Measurements from ENCODE around the gene MANBA.

The MANBA gene

DNA sequence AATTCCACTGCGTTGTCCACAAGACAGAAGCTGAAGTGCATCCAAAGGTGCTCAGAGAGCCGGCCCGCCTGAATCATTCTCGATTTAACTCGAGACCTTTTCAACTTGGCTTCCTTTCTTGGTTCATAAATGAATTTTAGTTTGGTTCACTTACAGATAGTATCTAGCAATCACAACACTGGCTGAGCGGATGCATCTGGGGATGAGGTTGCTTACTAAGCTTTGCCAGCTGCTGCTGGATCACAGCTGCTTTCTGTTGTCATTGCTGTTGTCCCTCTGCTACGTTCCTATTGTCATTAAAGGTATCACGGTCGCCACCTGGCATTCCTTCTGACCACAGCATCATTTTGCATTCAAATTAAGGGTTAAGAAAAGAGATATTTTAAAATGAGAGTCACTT, 144.1 kb downstream of the MANBA start:
- DNase-seq, result peak; percentile 32

DNA sequence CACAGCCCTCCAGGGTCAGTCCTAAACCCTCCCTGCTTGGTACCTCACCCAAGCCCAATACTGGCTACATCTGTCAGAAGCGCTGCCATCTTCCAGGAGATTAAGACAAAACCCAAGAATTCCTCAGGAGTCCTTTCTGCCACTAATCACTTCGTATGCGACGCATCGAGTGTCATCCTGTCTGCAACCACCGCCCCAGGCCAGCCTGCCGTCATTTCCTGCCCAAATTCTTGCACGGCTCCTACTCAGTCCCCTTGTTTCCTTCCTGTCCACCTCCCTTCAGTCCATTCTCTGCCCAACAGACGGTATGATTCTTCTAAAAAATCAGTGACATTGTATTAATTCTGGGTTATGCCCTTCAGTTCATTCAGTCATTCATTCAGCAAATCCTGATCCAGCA, 146.0 kb downstream of the MANBA start:
- DNase-seq, result no peak

DNA sequence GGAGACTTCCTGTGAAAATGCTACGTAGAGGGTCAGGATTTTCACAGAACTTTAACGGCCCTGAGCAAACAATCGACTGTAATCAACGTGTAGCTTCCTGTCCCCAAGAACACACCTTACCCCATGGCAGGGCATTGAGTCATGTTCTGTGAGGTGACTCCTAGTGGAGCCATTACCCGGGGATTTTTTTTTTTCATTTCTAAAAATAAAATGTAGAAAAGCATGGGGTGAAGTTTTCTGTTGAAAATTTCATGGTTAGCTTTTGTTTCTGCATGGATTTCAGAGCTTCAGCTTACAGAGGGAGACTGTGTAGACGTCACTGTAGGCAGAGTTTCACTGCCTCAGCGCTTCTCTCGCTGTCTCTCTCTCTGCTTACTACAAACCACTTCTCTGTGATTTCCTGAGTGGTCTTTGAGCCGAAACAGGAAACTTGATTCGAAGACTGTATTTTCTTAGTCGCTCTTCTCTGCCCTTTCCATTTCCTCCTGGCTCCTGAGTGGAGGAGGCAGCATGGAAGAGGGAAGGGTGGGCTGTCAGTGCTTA, 147.9 kb downstream of the MANBA start:
- DNase-seq, result no peak

DNA sequence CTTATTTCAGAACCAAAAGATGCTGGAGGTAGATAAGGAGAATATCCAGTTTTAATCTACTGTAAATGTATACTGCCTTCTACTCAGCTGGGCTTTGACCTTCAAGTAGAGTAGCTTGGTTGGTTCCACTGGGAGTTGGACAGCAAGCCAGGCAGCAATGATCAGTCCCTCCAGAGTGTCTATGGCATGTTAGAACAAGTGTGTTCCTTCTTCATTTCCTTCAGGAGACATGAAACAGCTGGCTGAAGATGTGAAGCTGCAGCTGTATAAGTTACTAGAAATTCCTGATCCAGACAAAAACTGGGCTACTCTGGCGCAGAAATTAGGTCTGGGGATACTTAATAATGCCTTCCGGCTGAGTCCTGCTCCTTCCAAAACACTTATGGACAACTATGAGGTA, 148.6 kb downstream of the MANBA start:
- DNase-seq, result peak; percentile 7

DNA sequence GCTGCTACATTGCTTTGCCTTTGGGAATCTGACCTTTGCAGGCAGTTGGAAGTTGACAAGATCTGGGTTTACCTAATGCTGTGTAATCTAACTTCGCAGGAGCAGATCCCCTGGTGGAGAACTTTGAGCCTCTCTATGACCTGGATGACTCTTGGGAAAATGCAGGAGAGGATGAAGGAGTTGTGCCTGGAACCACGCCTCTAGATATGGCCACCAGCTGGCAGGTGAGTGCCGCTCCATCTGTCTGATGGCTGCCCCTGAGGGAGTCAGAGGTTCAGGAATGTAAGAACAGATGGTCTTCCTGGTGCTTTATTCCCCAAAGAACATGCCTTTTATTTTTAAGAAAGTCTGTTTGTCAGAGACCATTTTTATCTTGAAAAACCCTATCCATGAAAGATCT, 150.3 kb downstream of the MANBA start:
- peak; percentile 87 for DNase-seq

DNA sequence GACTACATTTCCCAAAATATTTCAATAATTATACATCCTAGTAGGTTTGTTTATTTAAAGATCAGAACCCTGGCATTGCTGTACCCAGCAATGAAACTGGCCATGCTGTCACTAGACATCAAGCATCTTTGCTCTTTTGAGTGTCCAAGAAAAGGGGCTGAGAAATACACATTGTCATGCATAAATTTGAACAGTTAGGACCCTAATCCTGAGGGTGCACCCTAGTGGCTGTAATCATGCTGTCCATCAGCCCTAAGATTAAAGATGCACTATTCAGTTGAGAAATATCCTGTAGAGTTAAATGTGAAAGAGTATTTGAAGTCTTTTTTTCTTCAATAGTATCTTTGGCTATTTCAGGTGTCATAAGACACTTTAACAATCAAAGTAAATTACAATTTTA, 150.8 kb downstream of the MANBA start:
- DNase-seq, result no peak

DNA sequence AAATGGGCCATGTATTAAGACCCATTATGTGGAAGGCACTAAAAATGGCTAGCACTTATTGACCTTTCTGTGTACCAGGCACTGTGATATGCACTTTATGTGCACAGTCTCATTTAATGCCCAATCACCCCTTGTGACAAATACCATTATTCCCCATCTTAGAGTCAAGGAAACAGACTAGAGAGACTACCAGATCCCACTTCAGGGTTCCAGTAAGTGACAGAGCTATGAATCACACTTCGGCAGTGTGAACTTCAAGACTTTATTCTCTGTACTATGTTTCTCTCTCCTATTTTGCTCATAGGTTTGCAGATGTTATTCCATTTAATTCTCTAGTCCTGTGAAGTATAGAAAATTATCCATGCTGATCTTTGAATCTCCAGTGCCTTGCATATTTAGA, 152.6 kb downstream of the MANBA start:
- no peak for DNase-seq

DNA sequence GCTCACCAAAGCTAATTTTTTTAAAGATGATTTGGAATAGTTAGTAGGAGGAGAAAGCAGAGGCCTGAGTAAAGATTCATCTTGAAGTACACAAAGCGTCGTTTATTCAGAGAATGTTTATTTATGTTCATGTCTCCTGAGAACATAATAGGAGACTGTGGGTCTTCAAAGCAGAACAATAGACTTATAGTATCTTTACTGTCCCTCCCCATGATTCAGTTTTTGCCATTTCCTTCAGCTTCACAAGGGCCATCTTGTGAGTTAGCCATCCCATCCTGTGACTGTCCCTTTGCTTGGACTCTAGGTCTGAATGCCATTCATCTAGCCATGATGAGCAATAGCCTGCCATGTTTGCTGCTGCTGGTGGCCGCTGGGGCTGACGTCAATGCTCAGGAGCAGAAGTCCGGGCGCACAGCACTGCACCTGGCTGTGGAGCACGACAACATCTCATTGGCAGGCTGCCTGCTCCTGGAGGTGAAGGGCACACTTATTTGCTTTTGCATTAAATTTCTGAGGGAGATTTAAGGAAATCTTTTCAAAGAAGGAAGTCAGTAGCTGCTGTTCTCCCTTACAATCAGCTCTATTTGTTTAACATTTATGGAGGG, 153.8 kb downstream of the MANBA start:
- no peak for DNase-seq

DNA sequence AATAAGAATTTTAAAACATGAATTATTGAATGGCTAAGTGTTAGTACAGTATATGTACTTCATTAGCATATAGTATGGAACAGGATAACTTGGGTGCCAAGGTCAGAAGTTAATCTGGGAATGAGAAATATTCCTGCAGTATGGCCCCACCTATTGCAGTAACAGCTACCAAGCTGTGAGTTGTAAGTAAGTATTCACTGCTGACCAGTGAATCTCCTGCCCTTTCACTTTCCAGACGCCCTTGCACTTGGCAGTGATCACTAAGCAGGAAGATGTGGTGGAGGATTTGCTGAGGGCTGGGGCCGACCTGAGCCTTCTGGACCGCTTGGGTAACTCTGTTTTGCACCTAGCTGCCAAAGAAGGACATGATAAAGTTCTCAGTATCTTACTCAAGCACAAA, 154.5 kb downstream of the MANBA start:
- no peak for DNase-seq

DNA sequence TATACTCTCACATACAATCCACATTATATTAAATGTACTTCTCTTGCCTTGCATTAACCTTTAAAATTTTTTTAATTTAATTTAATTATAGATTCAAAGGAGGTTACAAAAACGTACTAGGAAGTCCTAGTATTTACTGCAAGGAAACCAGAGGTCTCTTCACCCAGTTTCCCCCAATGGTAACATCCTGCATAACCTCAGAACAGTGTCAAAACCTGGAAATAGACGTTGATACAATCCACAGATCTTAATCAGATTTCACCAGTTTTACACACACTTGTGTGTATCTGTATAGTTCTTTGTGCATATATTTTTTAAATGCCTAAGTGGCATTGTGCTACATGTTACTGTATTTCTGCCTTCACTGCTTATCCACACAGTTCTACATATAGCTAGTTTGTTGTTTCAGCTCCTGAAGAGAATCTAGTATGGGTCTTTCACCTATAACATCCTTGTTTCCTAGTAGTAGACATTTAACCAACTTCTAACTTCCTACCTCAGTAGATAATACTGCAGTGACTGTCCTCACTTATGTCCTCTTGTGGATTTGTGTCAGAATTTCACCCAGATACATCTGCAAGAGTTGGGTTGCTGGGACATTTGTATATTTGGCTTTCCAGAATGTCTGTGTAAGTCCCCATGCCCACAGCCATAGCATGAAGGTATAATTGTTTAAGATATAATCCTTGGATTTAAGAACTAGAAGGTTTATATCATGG, 156.4 kb downstream of the MANBA start:
- no peak for DNase-seq

DNA sequence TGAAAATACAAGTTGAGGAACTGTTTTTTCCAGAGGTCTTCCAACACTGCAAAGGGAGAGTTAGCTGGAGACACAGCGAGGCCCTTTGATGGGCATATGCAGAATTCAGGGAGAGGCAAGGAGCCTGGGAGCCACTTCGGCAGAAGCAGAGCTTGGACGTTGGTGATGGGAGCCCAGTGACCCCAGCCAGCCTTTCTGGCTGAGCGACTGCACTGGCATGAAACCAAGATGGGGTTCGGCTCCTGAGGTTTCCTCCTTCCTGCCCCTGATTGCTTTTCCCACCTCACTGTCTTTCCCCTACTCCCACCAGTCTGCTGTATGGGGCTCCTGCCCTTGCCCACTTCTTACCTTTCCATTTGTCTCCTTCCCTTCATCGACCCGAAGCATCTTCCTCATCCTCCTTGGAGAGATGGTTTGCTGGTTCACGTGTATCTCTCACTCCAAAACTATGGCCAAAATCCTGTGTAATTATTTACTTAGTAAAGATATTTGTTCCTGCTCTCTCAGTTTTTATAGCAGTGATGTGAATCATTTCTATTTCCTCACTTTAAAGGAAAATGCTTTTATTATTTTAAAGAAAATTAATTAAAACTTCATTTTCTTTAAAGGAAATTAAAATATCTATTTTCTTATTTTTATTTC, 159.1 kb downstream of the MANBA start:
- DNase-seq, result no peak

DNA sequence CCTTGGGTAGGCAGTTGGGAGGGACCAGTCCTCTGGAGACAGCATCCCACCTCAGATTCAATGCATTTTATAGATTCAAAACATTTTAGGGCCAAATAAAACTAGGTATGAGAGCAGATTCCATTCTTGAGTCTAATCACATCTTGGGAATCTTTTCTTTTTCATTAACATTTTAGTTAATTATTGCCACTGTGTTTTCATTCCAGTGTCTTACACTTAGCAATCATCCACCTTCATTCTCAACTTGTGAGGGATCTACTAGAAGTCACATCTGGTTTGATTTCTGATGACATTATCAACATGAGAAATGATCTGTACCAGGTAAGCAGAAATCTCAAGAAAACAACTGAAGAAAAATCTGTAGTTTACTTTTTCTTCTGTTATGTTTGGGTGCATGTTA, 160.1 kb downstream of the MANBA start:
- DNase-seq, result no peak

DNA sequence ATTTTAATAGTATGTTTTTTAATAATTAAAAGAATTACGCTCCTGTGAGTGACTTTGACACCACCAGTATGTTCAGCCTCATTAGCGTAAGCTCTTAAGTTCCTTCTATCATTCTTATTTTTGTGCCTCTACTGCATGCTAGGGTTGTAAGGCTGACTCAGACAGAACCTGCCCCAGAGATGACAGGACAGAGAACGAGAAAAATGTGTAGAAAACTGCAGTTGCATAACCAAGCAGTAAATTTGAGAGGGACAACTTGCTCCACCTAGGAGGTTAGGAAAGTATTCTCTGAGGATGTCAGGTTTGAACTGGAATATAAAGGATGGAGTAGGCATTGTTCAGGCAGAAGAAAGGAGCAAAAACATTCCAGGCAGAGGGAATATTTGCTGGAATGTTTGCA, 160.9 kb downstream of the MANBA start:
- no peak for DNase-seq

DNA sequence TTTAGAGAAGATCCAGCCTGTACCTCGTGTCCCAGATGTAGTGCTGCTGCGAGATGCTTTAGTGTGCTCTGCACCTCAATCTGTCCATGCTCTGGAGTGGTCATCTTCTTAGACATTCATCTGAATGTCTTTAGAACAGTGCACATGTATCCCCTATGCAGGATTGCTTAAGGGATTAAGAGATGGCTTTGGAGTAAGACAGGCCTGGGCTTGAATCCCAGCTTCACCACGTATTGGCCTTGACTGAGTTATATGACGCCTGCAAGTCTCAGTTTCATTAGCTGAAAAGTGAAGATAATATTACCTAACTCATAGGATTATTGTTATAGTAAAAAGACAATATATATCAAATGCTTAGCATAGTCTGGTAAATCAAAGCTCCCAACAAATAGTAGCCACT, 161.3 kb downstream of the MANBA start:
- DNase-seq, result no peak

DNA sequence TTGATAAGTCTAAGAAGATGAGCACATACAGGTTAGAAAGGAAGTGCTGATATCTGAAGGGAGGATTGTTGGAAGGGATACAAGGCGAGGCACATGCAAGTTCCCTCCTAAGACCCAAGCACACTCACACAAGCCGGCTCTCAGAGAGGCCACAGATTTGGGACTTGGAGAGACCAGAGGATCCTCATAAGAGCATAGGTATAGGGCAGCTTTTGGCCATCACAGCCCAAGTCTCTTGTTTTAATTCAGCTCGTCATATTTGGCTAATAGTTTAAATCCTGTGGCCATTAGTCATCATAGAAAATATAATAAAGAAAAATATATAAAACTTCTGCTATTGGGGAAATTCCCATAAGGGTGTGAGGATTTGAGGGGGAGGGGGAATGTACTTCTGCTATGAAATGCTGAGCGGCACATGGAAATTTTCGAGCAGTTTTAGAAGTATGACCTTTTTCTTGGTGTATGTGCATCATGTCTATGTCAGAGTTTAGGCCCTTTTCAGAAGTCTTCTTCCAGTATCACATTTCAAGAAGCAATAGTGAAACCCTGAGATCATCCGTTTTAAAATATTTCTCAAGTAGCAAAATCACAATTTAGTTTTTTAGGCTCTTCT, 161.9 kb downstream of the MANBA start:
- no peak for DNase-seq

DNA sequence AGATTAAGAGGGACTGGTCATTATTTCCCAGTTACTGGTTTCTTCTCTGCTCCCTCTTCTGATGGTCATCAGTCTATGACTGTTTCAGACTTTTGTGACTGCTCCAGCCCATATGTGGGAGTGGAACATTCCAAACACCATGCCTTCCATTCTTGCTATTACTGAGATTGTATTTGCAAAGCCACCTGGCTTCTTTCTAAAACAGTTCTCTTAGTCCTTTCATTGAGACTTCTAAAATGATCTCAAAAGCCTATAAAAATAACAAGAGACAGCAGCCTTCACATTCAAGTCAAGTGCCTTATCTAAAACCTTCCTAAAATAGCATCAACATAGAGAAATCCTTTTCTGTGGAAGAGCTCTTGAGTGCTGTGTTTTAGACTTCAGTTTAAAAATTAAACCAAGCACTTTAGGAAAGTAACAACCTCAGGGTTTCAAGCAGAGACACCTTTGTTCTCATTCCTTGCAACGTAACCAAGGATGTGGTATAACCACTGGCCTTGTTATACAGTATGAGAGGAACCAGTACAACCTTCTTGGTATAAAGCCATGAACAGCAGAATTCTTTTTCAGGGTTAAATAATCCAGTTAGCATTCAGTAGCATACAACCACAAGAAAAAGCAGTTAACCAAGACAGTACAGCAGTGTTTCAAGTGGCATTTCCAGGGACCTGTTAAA, 162.5 kb downstream of the MANBA start:
- no peak for DNase-seq

DNA sequence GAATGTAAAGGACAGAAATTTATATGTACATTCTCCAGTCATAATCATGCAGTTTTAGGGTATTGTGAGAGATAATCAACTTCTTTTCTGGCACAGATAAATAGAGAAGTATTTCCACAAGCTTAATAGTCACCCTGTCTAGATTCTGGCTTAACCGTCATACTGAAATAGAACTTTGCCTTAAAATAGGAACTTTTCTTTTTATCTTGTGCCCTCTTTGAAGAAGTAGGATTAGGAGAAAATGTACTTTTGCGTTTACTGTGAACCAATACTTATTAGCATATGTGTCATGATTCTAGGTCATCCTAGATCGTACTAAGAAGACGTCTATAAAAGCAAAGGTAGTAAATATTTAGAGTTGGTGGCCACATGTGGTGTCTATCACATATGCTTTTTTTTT, 164.2 kb downstream of the MANBA start:
- DNase-seq, result no peak

DNA sequence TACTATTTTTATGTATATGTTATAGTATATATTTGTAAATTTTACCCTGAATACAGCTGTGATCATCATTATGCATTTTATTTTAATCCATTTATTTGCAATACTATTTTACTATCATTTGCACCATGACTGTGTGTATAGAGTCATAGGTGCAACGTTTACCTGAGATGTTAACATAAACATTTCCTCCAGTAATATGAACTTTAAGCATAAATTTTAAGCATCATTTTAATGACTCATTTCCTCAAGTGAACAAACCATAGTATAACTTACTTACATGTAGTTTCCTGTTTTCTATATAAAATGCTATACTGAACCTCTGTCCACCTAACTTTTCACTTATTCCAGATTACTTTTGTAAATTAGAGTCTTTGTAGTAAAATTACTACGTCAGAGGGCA, 166.8 kb downstream of the MANBA start:
- DNase-seq, result no peak

DNA sequence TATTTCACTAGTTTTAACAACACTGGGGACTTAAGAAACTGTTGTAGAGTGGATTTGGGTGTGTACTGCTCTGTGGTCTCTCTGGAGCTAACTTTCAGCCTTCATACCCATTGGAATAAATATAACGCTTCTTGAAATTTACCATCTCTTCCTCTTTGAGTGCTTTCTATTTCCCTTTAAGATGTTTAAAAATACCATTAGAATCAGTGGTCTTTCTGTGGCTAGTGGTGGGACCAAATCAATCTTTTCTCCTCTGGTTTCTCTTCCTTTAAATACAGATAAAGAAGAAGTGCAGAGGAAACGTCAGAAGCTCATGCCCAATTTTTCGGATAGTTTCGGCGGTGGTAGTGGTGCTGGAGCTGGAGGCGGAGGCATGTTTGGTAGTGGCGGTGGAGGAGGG, 167.6 kb downstream of the MANBA start:
- DNase-seq, result no peak

DNA sequence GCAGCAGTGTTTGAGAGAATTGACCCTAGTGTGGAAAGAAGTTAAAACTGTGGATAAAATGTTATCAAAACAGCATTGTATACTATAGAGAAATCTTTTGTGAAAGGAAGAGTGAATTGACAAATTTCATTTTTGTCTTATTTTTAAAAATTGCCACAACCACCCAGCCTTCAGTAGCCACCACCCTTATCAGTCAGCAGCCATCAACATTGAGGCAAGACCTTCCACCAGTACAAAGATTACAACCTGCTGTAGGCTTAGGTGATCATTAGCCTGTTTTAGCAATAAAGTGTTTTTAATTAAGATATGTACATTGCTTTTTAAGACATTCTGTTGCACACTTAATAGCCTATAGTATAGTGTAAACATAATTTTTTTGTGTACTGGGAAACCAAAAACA, 168.5 kb downstream of the MANBA start:
- no peak for DNase-seq

DNA sequence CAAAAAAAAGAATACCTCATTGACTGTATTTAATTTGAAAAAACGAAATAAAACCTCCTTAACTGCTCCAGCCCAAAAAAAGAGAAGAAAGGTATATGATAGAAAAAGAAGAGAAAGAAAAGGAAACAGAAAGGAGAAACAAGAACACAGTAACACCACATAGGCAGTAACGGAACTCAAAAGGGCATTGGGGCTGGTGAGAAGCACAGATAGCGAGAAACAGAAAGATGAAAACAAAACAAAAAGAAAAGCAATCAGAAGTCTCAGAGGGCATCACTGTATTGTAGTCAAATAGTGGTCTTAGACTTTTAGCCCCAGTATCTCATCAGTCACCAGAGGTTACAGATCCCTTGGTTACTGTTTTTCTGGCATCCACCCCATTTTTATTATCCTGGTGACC, 171.0 kb downstream of the MANBA start:
- DNase-seq, result no peak

DNA sequence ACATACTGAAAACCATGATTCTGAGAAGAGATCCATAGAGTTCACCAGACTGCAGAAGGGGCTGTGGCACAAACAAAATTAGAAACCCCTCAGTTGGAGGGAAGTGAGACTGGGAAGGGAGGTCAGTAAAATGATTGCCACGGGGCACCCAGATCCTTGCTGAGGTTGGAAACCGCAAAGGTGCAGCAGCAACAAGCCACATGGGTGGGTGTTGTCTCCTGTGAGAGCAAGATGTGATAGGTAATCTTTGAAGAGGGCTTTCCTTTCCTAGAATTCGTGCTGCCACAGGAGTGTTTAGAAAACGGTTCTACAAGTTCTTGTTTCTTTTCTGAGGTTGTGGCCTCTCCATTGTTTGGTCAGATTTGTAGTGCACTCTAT, 174.1 kb downstream of the MANBA start:
- no peak for DNase-seq

DNA sequence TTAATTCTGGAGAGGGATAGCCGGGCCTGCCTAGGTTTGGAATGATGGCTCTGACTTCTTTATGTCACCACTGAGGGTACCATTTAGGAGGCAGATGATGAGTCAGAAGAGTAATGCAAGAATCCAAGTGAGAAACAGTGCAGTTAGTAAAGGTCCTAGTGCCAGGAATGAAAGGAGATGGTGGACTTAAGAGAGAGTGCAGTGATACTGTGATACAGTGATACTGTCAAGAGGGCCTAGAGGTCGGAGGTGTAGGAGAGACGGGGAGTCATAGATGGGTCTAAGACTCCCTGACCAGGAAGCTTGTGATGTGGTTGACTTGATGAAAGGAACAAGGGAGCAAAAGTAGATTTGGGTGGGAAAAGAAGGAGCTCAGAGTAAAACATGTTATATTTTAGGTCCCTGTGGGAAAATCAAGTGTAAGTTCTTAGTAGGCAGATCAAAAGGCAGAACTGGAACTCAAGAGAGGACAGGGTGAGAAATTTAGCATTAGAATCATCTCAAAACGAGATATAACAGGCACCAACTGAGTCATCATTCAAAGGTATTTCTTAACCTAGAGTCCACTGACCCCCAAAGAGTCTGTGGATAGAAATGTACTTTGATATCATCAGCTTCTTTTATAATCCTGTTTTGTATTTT, 174.6 kb downstream of the MANBA start:
- DNase-seq, result no peak
